Nephron (organoid): ENCODE data around the gene COA5.

ENCODE experiments used
- H3K27ac Mint-ChIP-seq, 3 experiments: 2 replicates each; pipeline ENCODE4 v1.8.0; 2020; ENCODE audit warnings: mixed read lengths in 3 of 3, mild to moderate bottlenecking in 2 of 3, moderate library complexity in 1 of 3
- H3K27me3 Mint-ChIP-seq: 2 replicates; pipeline ENCODE4 v1.8.0; 2021; ENCODE audit warnings: low read depth, mild to moderate bottlenecking, moderate library complexity, mixed read lengths
- H3K36me3 Mint-ChIP-seq: 2 replicates; pipeline ENCODE4 v1.8.0; 2020; ENCODE audit warnings: low read depth, mixed read lengths
- H3K4me1 Mint-ChIP-seq: 2 replicates; pipeline ENCODE4 v1.8.0; 2020; ENCODE audit warnings: mixed read lengths
- H3K4me3 Mint-ChIP-seq, 3 experiments: 2 replicates each; pipeline ENCODE4 v1.8.0; 2020; ENCODE audit warnings: mild to moderate bottlenecking in 3 of 3, mixed read lengths in 3 of 3, moderate library complexity in 2 of 3
- H3K9me3 Mint-ChIP-seq: 2 replicates; pipeline ENCODE4 v1.8.0; 2020; ENCODE audit warnings: mixed read lengths
- TF ChIP-seq, protein P1 (sequence below), 3 experiments: fragments of 200-600 bp; sonication (generic); IDR thresholded peaks; one replicate each; pipeline ENCODE4 v1.5.0; 2021; ENCODE audit warnings: antibody characterized with exemption in 3 of 3; ENCODE audit not compliant: unreplicated experiment in 3 of 3

The COA5 gene

DNA sequence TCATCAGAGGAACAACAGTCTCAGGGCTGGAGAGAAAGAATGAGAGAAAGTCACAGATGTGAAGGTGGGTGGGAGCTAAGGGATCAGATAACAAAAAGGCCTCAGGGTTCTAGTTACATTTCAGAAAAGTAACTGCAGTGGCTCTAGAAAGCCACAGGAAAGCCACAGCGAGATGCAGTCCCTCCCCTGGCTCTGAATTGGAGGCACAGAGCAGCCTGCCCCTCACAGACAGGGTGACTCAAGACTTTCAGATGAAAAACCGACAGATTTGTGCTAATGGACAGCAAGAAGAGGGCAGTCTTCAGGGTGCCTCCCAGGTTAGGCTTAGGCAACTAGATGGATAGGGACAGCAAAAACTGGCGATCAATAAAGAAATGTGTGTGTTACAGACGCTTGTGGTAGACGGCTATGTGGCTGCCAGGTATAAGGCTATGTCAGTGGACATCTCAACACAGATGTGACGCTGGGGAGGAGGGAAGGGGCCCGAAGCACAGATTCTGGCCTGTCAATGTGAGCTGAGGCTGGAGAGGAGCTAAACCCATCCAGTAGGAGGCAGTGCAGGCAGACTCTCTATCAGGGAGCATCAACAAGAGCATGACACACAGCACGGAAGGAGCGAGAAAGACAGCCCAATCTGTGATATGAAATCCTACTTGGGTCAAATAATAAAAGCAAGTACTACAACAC is 26.2 kb upstream of the COA5 start:
- H3K27me3 Mint-ChIP-seq = no peaks in the 10 kb centered on the region
- no peak overlapping the region for H3K4me3 Mint-ChIP-seq

DNA sequence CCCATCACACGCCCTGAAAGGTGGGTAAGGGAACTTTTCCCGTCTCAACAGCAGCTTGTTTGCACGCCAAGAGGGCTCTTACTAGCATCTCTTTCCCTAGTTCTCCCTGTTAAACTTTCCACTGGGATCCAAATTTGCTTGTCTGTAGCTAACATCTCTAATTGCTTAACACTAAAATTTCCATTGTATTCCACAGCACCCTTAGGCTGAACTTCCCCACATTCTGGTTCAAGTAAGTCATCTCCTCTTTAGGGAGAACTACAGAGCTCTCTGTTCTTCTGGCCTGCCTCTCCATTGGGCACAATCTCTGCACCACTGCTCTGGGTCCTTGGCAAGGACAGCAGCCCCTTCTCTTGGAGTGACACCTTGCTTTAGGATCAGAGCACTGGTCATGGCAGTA is 24.0 kb upstream of the COA5 start:
- Mint-ChIP-seq H3K27me3 (no peaks in the 10 kb centered on the region), H3K36me3 (peaks cover 4% of the 10 kb centered on the region), H3K9me3 (no peaks in the 10 kb centered on the region), H3K4me1 (peaks cover 12% of the 10 kb centered on the region), H3K4me3 (no peak overlapping the region), H3K27ac (no peak overlapping the region)
- TF ChIP-seq, protein P1, sequence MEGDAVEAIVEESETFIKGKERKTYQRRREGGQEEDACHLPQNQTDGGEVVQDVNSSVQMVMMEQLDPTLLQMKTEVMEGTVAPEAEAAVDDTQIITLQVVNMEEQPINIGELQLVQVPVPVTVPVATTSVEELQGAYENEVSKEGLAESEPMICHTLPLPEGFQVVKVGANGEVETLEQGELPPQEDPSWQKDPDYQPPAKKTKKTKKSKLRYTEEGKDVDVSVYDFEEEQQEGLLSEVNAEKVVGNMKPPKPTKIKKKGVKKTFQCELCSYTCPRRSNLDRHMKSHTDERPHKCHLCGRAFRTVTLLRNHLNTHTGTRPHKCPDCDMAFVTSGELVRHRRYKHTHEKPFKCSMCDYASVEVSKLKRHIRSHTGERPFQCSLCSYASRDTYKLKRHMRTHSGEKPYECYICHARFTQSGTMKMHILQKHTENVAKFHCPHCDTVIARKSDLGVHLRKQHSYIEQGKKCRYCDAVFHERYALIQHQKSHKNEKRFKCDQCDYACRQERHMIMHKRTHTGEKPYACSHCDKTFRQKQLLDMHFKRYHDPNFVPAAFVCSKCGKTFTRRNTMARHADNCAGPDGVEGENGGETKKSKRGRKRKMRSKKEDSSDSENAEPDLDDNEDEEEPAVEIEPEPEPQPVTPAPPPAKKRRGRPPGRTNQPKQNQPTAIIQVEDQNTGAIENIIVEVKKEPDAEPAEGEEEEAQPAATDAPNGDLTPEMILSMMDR (IDR thresholded peaks at IDR 0.05; ENCODE audit: unreplicated experiment in 3 of 3) = no peak

More for the DNA sequence above, 26.2 kb upstream of the COA5 start:
- peaks cover 4% of the 10 kb centered on the region for H3K36me3 Mint-ChIP-seq
- peaks cover 12% of the 10 kb centered on the region for H3K4me1 Mint-ChIP-seq
- no peaks in the 10 kb centered on the region for H3K9me3 Mint-ChIP-seq
- H3K27ac Mint-ChIP-seq = peak overlapping the region in 2 of 3 experiments; percentile 41 to 48
- TF ChIP-seq, protein P1 (IDR thresholded peaks at IDR 0.05; ENCODE audit: unreplicated experiment in 3 of 3) = peak in 1 of 3 experiments; percentile 24

DNA sequence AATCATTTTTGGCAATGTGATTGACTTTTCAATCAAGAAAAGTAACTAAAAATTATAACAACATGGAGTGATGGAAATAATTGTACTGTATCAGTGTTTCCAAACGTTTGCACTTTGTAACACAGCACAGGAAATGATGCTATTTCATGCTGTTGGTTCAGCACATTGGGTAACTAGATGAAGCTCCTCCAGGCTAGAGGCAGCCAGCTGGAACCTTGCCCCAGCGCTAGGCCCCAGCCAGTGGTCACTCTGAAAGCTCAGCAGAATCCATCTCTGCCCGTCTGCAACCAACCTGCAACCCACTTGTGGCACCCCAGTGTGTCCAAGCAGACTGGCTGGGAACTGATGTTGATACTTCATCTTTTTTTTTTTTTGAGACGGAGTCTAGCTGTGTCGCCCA is 15.3 kb upstream of the COA5 start:
- no peak overlapping the region for H3K27ac Mint-ChIP-seq
- no peaks in the 10 kb centered on the region for H3K9me3 Mint-ChIP-seq
- H3K4me1 Mint-ChIP-seq = no peaks in the 10 kb centered on the region
- H3K4me3 Mint-ChIP-seq = no peak overlapping the region
- TF ChIP-seq, protein P1 (IDR thresholded peaks at IDR 0.05; ENCODE audit: unreplicated experiment in 3 of 3) = no peak
- H3K27me3 Mint-ChIP-seq = no peaks in the 10 kb centered on the region
- peaks cover 9% of the 10 kb centered on the region for H3K36me3 Mint-ChIP-seq

DNA sequence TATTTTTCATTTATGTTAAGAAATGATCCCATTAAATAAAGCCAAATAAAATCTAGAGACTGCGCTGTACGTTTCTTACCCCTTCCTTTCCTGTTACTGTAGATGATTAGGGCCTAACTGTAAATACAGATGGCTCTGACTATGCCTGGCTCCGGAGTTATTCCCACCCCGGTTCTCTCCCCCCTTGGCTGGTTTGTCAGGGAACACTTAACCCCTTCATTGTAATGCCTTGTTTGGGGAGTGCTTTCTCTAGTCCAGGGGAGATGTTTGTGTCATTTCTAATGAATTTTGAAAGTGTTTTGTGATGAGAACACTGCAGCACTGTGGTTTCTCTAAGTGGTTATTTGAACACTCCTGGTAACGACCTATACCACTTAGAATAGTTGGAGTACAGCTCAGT is 8.8 kb upstream of the COA5 start:
- Mint-ChIP-seq H3K27me3 (no peaks in the 10 kb centered on the region), H3K4me1 (no peaks in the 10 kb centered on the region), H3K9me3 (no peaks in the 10 kb centered on the region), H3K4me3 (no peak overlapping the region), H3K27ac (no peak overlapping the region), H3K36me3 (peaks cover 53% of the 10 kb centered on the region)
- TF ChIP-seq, protein P1 (IDR thresholded peaks at IDR 0.05; ENCODE audit: unreplicated experiment in 3 of 3) = no peak

DNA sequence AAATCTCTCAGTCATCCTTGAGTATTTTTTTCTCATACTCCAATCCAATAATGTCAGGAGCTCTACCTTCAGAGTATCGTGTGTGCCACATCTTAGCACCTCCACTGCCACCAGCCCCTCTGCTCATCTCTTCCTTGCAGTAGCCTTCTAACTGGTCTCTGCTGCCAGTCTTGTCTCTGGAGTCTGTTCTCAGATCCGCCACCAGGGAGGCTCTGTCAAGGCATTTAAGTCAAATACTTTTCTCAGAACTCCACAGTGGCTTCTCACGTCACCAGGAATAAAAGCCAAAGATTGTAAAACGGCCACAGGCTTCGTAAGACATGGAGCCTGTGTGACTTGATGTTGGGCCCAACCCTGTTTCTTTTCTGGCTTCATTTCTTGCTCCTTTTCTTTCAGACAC is 7.2 kb upstream of the COA5 start:
- no peak overlapping the region for H3K4me3 Mint-ChIP-seq
- H3K4me1 Mint-ChIP-seq = peaks cover 11% of the 10 kb centered on the region
- H3K27ac Mint-ChIP-seq = no peak overlapping the region
- H3K9me3 Mint-ChIP-seq = no peaks in the 10 kb centered on the region
- peaks cover 59% of the 10 kb centered on the region for H3K36me3 Mint-ChIP-seq
- TF ChIP-seq, protein P1 (IDR thresholded peaks at IDR 0.05; ENCODE audit: unreplicated experiment in 3 of 3) = no peak
- no peaks in the 10 kb centered on the region for H3K27me3 Mint-ChIP-seq
